ENCODE measurements around the gene RNPEPL1.

- no peak for TF ChIP-seq POLR2A (IDR thresholded peaks at IDR 0.05)
- no peak for TF ChIP-seq CTCF (IDR thresholded peaks at IDR 0.05 in 4 of 5, conservative IDR thresholded peaks at IDR 0.05 in 1 of 5)
Measured at GRCh38 chr2:240575101-240575965, 7.0 kb downstream of the RNPEPL1 start.

All from gastrocnemius medialis (tissue), 4 donors.